ENCODE results near the gene PDE4D. TPM values are rescaled to one million over a fixed set of nuclear protein-coding genes. Genes with fewer than 3 reads are reported as not detected.

PDE4D gene
- total and polyA plus RNA-seq, 4 donors: 12.8 to 167 (median 44.5) TPM

DNA sequence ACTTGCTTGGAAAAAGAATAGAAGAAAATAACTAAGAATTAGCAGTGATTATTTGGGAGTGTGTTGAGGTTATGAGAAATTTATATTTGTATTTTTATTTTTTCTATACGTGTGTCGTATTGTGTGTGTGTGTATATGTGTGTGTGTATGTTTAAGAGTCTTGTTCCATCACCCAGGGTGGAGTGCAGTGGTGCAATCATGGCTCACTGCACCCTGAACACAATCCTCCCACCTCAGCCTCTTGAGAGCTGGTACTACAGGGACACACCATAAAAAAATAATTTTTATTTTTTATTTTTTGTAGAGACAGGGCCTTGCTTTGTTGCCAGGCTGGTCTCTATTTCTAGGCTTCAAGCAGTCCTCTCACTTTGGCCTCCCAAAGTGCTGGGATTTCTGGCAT lies 643.8 kb downstream of the PDE4D start:
- TF ChIP-seq, protein P1, sequence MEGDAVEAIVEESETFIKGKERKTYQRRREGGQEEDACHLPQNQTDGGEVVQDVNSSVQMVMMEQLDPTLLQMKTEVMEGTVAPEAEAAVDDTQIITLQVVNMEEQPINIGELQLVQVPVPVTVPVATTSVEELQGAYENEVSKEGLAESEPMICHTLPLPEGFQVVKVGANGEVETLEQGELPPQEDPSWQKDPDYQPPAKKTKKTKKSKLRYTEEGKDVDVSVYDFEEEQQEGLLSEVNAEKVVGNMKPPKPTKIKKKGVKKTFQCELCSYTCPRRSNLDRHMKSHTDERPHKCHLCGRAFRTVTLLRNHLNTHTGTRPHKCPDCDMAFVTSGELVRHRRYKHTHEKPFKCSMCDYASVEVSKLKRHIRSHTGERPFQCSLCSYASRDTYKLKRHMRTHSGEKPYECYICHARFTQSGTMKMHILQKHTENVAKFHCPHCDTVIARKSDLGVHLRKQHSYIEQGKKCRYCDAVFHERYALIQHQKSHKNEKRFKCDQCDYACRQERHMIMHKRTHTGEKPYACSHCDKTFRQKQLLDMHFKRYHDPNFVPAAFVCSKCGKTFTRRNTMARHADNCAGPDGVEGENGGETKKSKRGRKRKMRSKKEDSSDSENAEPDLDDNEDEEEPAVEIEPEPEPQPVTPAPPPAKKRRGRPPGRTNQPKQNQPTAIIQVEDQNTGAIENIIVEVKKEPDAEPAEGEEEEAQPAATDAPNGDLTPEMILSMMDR (IDR thresholded peaks at IDR 0.05; ENCODE audit: control extremely low read depth, extremely low read depth): no peak
- H3K4me3 ChIP-seq: no peak overlapping the region
- no peak for DNase-seq
- H3K27me3 ChIP-seq (ENCODE audit: control insufficient read depth in 3 of 3, insufficient read depth in 3 of 3, low read length in 2 of 3): no peaks in the 10 kb centered on the region
- ATAC-seq (ENCODE audit: insufficient read depth, low FRiP score): no peak
- H3K9me3 ChIP-seq (ENCODE audit: control insufficient read depth in 4 of 4, insufficient read depth in 3 of 4, low read length in 3 of 4): no peaks in the 10 kb centered on the region
- no peak overlapping the region for H3K9ac ChIP-seq (ENCODE audit: insufficient read depth in 1 of 2, low read length in 2 of 2)
- no peaks in the 10 kb centered on the region for H3K36me3 ChIP-seq (ENCODE audit: control insufficient read depth in 4 of 4, insufficient read depth in 4 of 4, low read length in 4 of 4)
- no peak overlapping the region for H3K27ac ChIP-seq (ENCODE audit: low read depth in 1 of 2, low read length in 1 of 2)
- 92 to 96% methylated on average over 2 of the region's 2 CpGs for WGBS, 2 donors
- peaks cover 1 to 23% (median 7%) of the 10 kb centered on the region in 5 donors for H3K4me1 ChIP-seq (ENCODE audit: control insufficient read depth in 5 of 5, insufficient read depth in 5 of 5, low read length in 5 of 5)

DNA sequence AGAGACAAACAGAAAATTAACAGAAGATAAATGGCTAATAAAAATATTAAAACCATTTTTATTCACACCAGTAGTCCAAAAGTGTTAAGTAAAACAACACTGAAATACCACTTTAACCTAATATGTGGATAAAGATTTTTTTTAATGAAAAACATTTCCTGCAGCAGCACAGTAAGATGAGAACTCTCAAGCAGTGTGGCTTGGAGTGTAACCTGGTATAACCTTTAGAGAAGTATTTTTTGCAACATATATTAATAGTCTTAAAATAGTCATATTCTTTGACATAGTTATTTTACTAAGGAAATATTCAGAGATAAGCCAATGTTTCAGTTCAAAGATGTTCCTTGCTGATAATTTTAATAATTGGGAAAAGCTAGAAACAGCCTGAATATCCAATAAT lies 644.4 kb downstream of the PDE4D start:
- no peak overlapping the region for H3K4me3 ChIP-seq
- peaks cover 0 to 23% (median 7%) of the 10 kb centered on the region in 5 donors for H3K4me1 ChIP-seq (ENCODE audit: control insufficient read depth in 5 of 5, insufficient read depth in 5 of 5, low read length in 5 of 5)
- ATAC-seq (ENCODE audit: insufficient read depth, low FRiP score) (no peak), DNase-seq (no peak)
- no peaks in the 10 kb centered on the region for H3K36me3 ChIP-seq (ENCODE audit: control insufficient read depth in 4 of 4, insufficient read depth in 4 of 4, low read length in 4 of 4)
- H3K9ac ChIP-seq (ENCODE audit: insufficient read depth in 1 of 2, low read length in 2 of 2): no peak overlapping the region
- H3K27me3 ChIP-seq (ENCODE audit: control insufficient read depth in 3 of 3, insufficient read depth in 3 of 3, low read length in 2 of 3): no peaks in the 10 kb centered on the region
- TF ChIP-seq, protein P1 (IDR thresholded peaks at IDR 0.05; ENCODE audit: control extremely low read depth, extremely low read depth): no peak
- no peaks in the 10 kb centered on the region for H3K9me3 ChIP-seq (ENCODE audit: control insufficient read depth in 4 of 4, insufficient read depth in 3 of 4, low read length in 3 of 4)
- no peak overlapping the region for H3K27ac ChIP-seq (ENCODE audit: low read depth in 1 of 2, low read length in 1 of 2)

DNA sequence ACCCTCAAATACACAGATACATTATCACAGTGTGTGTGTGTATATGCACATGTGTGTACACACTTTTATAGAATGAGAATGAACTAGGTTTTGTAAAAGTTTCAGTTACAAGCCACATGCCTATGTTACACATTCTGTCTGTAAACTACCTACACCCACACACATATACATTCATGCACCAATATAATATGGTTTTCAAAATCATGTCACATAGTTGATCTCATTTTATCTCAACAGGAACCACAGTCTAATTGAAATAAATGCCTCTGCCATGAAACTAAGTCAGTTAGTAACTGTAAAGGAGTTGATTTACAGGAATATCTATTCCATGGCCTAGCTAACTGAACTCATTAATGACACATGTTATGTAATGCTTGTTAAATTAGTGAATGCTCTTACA lies 646.6 kb downstream of the PDE4D start:
- Histone ChIP-seq H3K4me1 (ENCODE audit: control insufficient read depth in 5 of 5, insufficient read depth in 5 of 5, low read length in 5 of 5) (peaks cover 0 to 17% (median 7%) of the 10 kb centered on the region in 5 donors), H3K27me3 (ENCODE audit: control insufficient read depth in 3 of 3, insufficient read depth in 3 of 3, low read length in 2 of 3) (no peaks in the 10 kb centered on the region), H3K9me3 (ENCODE audit: control insufficient read depth in 4 of 4, insufficient read depth in 3 of 4, low read length in 3 of 4) (no peaks in the 10 kb centered on the region), H3K27ac (ENCODE audit: low read depth in 1 of 2, low read length in 1 of 2) (no peak overlapping the region), H3K4me3 (no peak overlapping the region), H3K9ac (ENCODE audit: insufficient read depth in 1 of 2, low read length in 2 of 2) (no peak overlapping the region), H3K36me3 (ENCODE audit: control insufficient read depth in 4 of 4, insufficient read depth in 4 of 4, low read length in 4 of 4) (no peaks in the 10 kb centered on the region)
- TF ChIP-seq, protein P1 (IDR thresholded peaks at IDR 0.05; ENCODE audit: control extremely low read depth, extremely low read depth): no peak
- DNase-seq: no peak
- no peak for ATAC-seq (ENCODE audit: insufficient read depth, low FRiP score)

DNA sequence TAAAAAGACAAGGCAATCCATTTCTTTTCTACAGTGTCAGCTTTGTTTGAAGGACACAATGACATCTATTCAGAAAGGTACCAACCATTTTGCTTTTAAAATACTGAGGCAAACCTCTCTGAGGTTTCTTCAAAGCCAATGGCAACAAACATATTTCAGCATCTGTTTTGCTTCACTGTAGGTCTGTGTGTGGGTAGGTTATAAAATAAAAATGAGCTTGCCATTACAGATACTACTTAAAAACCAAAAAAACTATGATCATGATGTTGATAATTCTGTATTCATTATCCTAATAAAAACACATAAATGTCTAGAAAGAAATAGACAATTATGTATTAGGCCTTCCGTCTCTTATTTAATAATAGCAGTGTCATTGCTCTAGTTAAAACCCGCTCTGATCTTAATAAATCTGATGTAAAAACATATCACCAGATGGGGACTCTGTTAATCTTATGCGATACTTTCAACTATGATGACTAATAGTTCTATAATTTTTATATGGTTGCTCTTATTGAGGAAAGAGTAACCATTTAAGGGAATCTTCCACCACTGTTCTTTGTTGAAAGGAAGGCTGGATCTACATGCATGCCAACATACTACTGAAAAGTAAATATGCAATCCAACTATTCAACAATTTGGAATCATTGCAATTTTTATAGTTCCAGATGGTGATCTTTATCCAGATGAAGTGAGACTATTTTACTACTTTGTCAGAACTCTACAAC lies 647.2 kb downstream of the PDE4D start:
- DNase-seq: peak in 2 of 3 donors; percentile 40 to 48
- H3K27ac ChIP-seq (ENCODE audit: low read depth in 1 of 2, low read length in 1 of 2): no peak overlapping the region

More for the DNA sequence above, 647.2 kb downstream of the PDE4D start:
- no peaks in the 10 kb centered on the region for H3K36me3 ChIP-seq (ENCODE audit: control insufficient read depth in 4 of 4, insufficient read depth in 4 of 4, low read length in 4 of 4)
- H3K27me3 ChIP-seq (ENCODE audit: control insufficient read depth in 3 of 3, insufficient read depth in 3 of 3, low read length in 2 of 3): no peaks in the 10 kb centered on the region
- 62 to 90% methylated on average over 3 of the region's 3 CpGs for WGBS, 2 donors
- H3K9ac ChIP-seq (ENCODE audit: insufficient read depth in 1 of 2, low read length in 2 of 2): no peak overlapping the region
- ATAC-seq (ENCODE audit: insufficient read depth, low FRiP score): no peak
- peaks cover 0 to 17% (median 8%) of the 10 kb centered on the region in 5 donors for H3K4me1 ChIP-seq (ENCODE audit: control insufficient read depth in 5 of 5, insufficient read depth in 5 of 5, low read length in 5 of 5)
- H3K4me3 ChIP-seq: no peak overlapping the region
- no peaks in the 10 kb centered on the region for H3K9me3 ChIP-seq (ENCODE audit: control insufficient read depth in 4 of 4, insufficient read depth in 3 of 4, low read length in 3 of 4)
- TF ChIP-seq, protein P1 (IDR thresholded peaks at IDR 0.05; ENCODE audit: control extremely low read depth, extremely low read depth): no peak

Data from lung (tissue), 12 donors.